Esophagus squamous epithelium (tissue), 5 donors: ENCODE data around the gene ZFP36. TPM values are rescaled to one million over a fixed set of nuclear protein-coding genes. Genes with fewer than 3 reads are reported as not detected.

ENCODE experiments used
- DNase-seq: peaks from one replicate; lab custom pipeline; 2025; lab: John Stamatoyannopoulos, UW
- H3K27ac ChIP-seq, 4 donors: fragments of 200-600 bp; sonication (generic); one replicate each; pipeline ENCODE4 v1.5.1; 2016 to 2019; ENCODE audit warnings: mild to moderate bottlenecking in 1 of 4
- H3K27me3 ChIP-seq, 4 donors: fragments of 200-600 bp; sonication (generic); 1 replicate in 3 of 4; 2 replicates in 1 of 4; pipeline versions ENCODE4 v1.5.1 to v1.6.0; 2017 to 2021; ENCODE audit warnings: antibody characterized with exemption in 1 of 4
- H3K36me3 ChIP-seq, 3 donors: fragments of 200-600 bp; sonication (generic); one replicate each; pipeline ENCODE4 v1.5.1; 2016 to 2019
- H3K4me1 ChIP-seq, 3 donors: fragments of 200-600 bp; sonication (generic); one replicate each; pipeline ENCODE4 v1.5.1; 2017 to 2019
- H3K4me3 ChIP-seq, 4 donors: fragments of 200-600 bp; sonication (generic); 1 replicate in 3 of 4; 2 replicates in 1 of 4; pipeline ENCODE4 v1.5.1; 2016 to 2019; ENCODE audit warnings: mild to moderate bottlenecking in 2 of 4, moderate library complexity in 1 of 4
- H3K9me3 ChIP-seq, 3 donors: fragments of 200-600 bp; sonication (generic); one replicate each; pipeline ENCODE4 v1.5.1; 2016 to 2019
- CTCF ChIP-seq, 6 experiments: fragments of 450-650 bp in 4 of 6; fragments of 200-600 bp in 2 of 6; sonication (generic) in 2 of 6; IDR thresholded peaks; one replicate each; pipeline ENCODE4 v1.5.1; 2016 to 2019; ENCODE audit warnings: antibody characterized with exemption in 6 of 6, mild to moderate bottlenecking in 4 of 6, moderate library complexity in 4 of 6
- POLR2A ChIP-seq, 4 donors: fragments of 450-650 bp; IDR thresholded peaks; one replicate each; pipeline ENCODE4 v1.6.1; 2017; ENCODE audit warnings: antibody characterized with exemption in 4 of 4, mild to moderate bottlenecking in 4 of 4, moderate library complexity in 3 of 4
- WGBS, 2 donors: methylation state at CpG; one replicate each; pipeline ENCODE4 v1.1.5; 2018; 5-methylcytosine and 5-hydroxymethylcytosine counted together
- intact Hi-C: fragments of 100-400 bp; cut with DNase I; formaldehyde crosslinking; loops from one replicate; pipeline ENCODE4 v1.15.0; 2022
- total RNA-seq, 4 donors: library from RNA; depleted of rRNA; stranded (reverse); fragments of >200 nt; gene quantifications; one replicate each; pipeline ENCODE4 v1.1.0, GENCODE V29; 2016
- donor health status: DM: yes; HTN: yes; CAD: no.

ZFP36 gene
- total RNA-seq, 4 donors from 2014 or later: 72.1 to 230 (median 121) TPM

GRCh38 chr19:39415111-39416046 is 8.7 kb downstream of the ZFP36 start:
- no peak for TF ChIP-seq CTCF (IDR thresholded peaks at IDR 0.05)
- no peak for TF ChIP-seq POLR2A (IDR thresholded peaks at IDR 0.05)
- DNase-seq: no peak
- Histone ChIP-seq H3K36me3 (peaks cover 0 to 22% (median 9%) of the 10 kb centered on the region in 3 donors), H3K9me3 (no peaks in the 10 kb centered on the region), H3K4me1 (peaks cover 18 to 61% (median 25%) of the 10 kb centered on the region in 3 donors), H3K27ac (peak overlapping the region in 3 of 4 donors; percentile 17 to 99 (median 99)), H3K27me3 (no peaks in the 10 kb centered on the region), H3K4me3 (peak overlapping the region in 2 of 4 donors; percentile 76 to 90)
- 57 to 70% methylated on average over 19 to 25 of the region's 35 CpGs for WGBS, 2 donors
- intact Hi-C loops: no loop called here

GRCh38 chr19:39416152-39417120 is 9.8 kb downstream of the ZFP36 start:
- intact Hi-C loops: no loop called here

GRCh38 chr19:39417463-39418181 is 11.0 kb downstream of the ZFP36 start:
- peaks cover 0 to 35% (median 13%) of the 10 kb centered on the region in 3 donors for H3K36me3 ChIP-seq
- intact Hi-C loops: no loop called here

More at GRCh38 chr19:39416152-39417120, 9.8 kb downstream of the ZFP36 start:
- Histone ChIP-seq H3K4me1 (peaks cover 8 to 51% (median 14%) of the 10 kb centered on the region in 3 donors), H3K36me3 (peaks cover 0 to 23% (median 9%) of the 10 kb centered on the region in 3 donors), H3K27me3 (no peaks in the 10 kb centered on the region), H3K4me3 (no peak overlapping the region), H3K9me3 (no peaks in the 10 kb centered on the region), H3K27ac (no peak overlapping the region)
- 76 to 82% methylated on average over 9 to 12 of the region's 27 CpGs for WGBS, 2 donors
- TF ChIP-seq POLR2A (IDR thresholded peaks at IDR 0.05) (no peak), CTCF (IDR thresholded peaks at IDR 0.05) (no peak)
- DNase-seq: no peak

GRCh38 chr19:39419003-39419402 is 12.4 kb downstream of the ZFP36 start:
- no peaks in the 10 kb centered on the region for H3K9me3 ChIP-seq
- no peak overlapping the region for H3K27ac ChIP-seq
- intact Hi-C loops: no loop called here
- H3K4me3 ChIP-seq: no peak overlapping the region
- peaks cover 4 to 29% (median 4%) of the 10 kb centered on the region in 3 donors for H3K4me1 ChIP-seq
- DNase-seq: no peak
- 60 to 88% methylated on average over 3 of the region's 9 CpGs for WGBS, 2 donors
- peaks cover 0 to 49% (median 13%) of the 10 kb centered on the region in 3 donors for H3K36me3 ChIP-seq
- TF ChIP-seq POLR2A (IDR thresholded peaks at IDR 0.05): no peak
- TF ChIP-seq CTCF (IDR thresholded peaks at IDR 0.05): no peak
- no peaks in the 10 kb centered on the region for H3K27me3 ChIP-seq

More at GRCh38 chr19:39417463-39418181, 11.0 kb downstream of the ZFP36 start:
- H3K27ac ChIP-seq: no peak overlapping the region
- WGBS, 2 donors: 91 to 96% methylated on average over 4 to 7 of the region's 30 CpGs
- no peaks in the 10 kb centered on the region for H3K9me3 ChIP-seq
- TF ChIP-seq POLR2A (IDR thresholded peaks at IDR 0.05) (no peak), CTCF (IDR thresholded peaks at IDR 0.05) (no peak)
- no peaks in the 10 kb centered on the region for H3K27me3 ChIP-seq
- H3K4me3 ChIP-seq: no peak overlapping the region
- no peak for DNase-seq
- H3K4me1 ChIP-seq: peaks cover 7 to 43% (median 13%) of the 10 kb centered on the region in 3 donors
